Dedifferentiated amniotic fluid mesenchymal stem cell (primary cell): ENCODE results near the gene ETV6.

ENCODE experiments used
- DNase-seq: peaks from one replicate; pipeline ENCODE4 v3.0.0-alpha.2; 2016; ENCODE audit errors: extremely low spot score

The ETV6 gene

DNA sequence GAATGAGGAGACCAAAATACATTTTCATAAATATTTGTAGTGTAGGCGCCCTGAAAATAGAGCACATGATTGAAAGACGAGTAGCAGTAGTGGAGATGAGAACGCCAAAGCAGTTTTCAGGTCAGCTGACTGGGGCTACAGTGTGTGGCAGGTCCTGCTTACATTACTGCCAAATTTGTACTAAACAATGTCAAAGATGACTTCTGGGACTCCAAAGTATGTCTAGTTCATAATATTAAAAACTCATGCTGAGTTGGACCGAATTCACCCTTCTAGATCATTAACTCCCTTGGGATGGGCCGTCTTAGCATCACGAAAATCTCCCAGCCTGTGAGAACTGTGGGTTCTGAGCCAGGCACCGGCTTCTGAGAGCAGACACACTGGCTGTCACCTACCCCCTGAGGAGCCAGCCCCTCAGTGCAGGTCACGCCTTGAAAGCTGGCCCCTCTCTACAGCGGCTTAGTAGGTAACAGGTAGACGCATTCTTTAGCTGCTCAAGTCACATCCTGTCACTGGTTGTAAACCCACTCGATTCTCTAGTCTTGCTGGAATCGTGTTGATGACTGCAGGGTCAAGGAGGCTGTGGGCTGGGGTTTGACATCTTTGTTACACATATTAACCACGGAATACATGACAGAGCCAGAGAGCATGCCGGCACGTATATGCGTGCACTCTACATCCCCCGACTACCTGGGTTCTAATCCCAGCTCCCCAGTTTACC, 210.4 kb downstream of the ETV6 start:
- DNase-seq = no peak

DNA sequence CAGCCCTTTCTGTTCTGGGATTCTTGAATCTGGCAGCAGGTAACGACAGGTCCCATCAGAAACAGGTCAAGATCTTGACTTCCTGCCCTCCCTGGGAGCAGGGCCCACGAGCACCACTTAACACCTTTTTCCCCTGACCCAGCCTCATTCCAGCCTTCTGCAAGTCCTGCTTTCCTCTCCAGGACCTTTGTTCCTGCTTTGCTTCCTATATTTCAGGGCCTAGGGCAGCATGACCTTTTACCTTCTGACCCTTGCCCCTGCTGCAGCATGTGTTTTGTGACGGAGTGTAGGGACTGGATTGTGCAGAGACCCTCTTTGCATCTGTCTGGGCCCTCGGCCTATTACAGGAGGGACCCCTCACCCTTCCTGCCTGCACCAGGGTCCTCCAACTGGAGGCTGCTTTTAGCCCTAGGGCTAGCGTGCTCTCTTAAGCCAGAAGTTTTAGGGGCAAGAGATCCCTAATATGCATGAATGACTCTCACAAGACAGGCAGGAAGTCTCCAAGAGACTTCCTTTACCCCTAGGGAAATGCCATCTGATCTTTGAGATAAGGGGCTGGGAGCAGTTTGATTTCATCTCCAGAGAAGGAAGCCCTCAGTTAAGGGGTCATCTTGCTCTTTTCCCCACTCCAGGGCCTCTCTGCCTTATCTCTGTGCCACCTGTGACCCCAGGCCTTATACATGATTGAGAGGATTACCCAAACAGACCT, 211.8 kb downstream of the ETV6 start:
- DNase-seq = no peak

DNA sequence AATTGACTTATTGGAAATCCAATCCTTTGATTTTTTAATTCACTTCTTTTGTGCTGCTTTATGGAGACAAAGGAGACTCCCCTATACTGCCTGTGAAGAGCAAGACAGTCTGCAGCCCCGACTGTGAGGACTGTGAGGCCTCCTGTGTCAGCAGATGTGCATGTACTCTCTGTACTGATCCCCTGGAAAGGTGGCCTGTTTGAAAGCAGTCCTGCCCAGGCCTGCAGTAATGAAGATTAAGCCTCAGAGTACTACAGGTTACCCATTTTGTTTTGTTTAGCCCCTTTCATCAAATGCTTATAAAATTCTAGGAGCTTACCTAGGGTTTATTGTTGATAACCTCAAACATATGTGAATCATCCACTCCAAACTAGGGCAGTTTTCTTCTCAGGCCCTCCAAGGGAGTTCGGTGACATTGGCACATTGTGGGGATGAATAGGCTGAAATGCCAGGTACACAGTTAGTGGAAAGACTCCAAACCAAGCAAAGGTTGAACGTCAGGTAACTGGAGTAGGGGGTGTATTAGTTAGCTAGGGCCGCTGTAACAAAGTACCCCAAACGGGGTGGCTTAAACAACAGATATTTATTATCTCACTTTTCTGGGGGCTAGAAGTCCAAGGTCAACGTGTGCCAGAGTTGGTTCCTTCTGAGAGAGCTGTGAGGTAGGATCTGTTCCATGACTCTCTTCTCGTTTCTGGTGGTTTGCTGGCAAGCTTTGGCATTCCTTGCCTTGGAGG, 212.6 kb downstream of the ETV6 start:
- no peak for DNase-seq

DNA sequence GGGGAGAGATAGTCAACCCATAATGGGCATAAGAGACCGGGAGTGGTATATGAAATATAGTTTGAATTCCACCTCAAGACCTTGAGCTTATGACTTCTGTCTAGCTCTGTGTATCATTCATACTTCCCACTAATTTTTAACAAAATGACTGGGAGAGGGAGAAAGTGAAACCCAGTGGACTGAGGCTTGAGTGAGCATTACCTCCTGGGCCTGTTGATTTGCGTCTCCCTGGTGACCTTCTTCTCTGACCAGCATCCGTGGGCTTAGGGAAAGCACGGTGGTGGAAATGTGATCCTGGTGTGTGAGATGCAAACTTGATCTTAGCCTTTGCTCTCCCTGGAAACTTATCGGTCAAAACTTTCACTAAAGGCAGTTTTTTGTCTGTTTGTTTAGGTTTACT, 213.3 kb downstream of the ETV6 start:
- peak; percentile 28 for DNase-seq

DNA sequence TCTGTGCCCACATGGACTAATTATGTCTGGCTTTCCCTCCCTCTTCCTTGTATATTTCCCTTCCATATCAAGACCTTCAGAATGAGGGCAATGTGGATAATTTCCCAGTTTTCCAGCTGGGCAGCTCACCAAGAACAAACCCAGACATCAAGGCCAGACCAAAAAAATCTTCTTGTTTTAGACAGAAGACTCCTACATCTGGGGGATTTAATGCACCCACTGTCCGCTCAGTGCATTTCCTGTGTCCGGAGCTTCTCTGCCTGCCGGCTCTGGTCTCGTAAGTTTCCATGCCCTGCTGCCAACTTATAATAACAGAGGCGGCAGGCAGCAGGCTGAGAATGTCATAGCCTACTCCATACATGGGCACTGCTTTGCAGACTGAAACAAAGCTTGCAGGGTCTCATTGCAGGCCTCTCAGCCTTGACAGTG, 214.0 kb downstream of the ETV6 start:
- no peak for DNase-seq

DNA sequence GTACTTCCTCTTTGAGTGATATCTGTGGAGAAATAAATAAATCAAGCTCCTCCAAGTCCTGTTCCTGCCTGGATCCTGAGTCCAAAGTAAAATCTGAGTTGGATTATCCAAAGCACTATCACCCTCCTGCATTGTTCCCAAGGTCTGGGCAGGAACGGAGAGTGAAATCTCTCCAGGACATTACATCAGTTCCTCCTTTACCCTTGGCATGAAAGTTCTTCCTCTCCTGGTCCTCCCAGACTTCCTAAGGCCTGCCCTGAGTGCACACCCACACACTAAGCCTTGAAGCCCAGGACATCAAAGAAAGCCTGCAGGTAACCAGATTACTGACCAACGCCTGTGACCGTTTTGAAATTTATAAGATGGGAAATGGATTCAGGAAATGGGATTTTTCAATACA, 214.5 kb downstream of the ETV6 start:
- DNase-seq = no peak

DNA sequence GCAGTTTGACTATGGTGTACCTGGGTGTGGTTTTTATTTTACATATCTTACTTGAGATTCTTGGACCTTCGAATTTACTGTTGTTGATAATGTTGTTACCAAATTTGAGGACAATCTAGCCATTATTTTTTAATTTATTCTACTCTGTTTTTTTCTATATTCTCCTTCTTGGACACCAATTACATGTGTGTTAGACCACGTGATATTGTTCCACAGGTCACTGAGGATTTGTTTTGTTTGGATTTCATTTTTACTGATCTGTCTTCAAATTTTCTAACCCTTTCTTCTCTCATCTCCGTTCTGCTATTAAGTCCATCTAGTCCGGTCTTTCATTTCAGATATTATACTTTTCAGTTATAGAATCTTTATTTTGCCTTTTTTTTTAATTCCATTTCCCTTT, 216.3 kb downstream of the ETV6 start:
- DNase-seq = no peak

DNA sequence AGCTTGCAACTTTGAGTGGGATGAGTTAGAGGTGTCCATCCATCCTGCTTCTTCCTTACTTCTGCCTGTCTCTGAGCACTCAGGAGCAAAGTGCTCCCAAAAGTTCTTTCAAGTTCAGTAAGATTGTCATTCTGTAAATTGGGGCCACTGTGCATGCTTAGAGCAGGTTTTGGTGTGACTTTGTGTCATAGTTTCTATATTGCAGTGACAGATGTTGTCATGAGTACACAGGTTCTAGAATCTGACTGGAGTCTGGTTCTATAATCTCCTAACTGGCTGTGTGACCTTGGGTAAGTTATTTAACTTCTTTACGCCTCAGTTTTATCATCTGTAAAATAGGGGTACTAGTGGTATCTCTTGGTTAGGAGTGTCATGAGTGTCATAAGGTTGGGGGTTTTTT, 218.6 kb downstream of the ETV6 start:
- DNase-seq = no peak

DNA sequence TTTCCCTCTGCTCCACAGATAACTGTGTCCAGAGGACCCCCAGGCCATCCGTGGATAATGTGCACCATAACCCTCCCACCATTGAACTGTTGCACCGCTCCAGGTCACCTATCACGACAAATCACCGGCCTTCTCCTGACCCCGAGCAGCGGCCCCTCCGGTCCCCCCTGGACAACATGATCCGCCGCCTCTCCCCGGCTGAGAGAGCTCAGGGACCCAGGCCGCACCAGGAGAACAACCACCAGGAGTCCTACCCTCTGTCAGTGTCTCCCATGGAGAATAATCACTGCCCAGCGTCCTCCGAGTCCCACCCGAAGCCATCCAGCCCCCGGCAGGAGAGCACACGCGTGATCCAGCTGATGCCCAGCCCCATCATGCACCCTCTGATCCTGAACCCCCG, 219.9 kb downstream of the ETV6 start:
- DNase-seq = no peak

DNA sequence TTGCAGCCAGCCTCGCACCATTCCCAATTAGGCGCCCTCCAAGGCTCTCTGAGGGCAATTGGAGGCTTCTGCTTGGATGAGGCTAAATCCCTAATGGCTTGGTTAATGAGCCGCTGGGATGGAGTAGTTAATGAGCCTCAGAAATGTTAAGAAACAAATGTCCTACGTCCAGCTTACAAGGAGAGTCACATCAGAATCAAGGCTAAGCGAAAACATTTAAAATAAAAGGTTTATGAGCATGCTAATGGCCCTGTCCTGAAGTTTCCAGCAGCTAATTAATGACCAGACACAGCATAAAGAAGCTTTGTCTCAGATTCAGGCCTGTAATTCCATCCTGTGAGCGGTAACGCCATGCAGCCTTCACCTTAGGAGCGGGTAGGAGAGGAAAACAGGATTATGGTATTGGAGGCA, 220.6 kb downstream of the ETV6 start:
- no peak for DNase-seq

DNA sequence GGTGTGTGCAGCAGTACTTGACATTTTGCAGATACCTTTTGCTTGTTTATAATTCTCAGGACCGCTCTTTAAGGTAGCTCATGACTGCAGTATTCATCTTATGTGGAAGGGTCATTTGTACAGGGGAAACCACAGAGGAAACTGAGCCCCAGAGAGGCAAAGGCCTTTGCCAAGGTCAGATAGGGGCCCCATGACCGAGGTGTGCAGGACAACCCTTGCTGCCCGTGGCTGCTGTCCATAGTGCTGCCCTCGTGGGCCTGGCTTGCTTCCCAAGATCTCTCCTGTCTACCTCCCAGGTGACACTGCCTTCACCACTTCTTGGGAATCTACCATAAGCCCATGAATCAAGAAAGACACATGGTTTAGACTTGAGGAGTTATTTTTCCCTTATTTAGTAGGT, 222.6 kb downstream of the ETV6 start:
- DNase-seq = no peak

DNA sequence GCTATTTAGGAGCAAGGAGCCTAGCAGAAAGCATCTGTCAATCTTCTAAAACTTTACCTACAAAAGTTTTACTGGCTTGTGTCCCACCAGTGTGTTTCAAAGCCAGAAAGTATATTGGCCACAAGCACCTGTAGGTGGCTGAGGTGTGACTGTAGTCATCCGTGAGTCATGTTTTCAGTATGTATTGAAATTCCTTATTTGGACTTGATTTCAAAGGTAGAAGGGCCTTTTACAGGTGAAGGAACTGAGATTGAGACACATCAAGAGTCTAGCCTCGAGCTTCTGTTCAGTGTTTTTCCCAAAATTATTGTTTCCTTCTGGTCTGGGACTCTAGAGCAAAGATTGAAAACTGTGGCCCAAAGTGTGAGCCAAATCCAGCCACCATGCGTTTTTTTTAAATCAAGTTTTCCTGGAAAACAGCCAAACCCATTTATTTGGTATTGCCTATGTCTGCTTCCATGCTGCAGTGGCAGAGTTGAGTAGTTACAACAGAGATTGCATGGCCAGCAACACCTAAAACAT, 226.0 kb downstream of the ETV6 start:
- DNase-seq = no peak

DNA sequence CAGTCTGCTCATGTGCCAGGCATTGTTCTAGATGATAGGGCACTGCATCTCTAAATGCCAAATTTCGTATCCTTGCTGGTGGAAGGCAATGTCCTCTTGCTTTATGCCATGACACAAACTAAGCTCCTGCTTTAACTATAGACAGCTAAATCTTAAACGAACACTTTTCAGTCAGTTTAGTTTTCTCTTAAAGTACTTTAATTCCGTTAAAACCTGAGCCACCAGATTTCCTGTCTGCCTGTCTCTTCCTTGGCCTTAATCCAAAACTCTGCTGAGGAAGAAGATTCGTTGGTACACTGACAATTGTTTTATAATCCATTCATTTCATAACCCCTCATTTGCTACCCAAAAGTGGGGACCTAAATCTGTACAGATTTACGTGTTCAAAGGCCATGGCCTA, 226.8 kb downstream of the ETV6 start:
- no peak for DNase-seq

DNA sequence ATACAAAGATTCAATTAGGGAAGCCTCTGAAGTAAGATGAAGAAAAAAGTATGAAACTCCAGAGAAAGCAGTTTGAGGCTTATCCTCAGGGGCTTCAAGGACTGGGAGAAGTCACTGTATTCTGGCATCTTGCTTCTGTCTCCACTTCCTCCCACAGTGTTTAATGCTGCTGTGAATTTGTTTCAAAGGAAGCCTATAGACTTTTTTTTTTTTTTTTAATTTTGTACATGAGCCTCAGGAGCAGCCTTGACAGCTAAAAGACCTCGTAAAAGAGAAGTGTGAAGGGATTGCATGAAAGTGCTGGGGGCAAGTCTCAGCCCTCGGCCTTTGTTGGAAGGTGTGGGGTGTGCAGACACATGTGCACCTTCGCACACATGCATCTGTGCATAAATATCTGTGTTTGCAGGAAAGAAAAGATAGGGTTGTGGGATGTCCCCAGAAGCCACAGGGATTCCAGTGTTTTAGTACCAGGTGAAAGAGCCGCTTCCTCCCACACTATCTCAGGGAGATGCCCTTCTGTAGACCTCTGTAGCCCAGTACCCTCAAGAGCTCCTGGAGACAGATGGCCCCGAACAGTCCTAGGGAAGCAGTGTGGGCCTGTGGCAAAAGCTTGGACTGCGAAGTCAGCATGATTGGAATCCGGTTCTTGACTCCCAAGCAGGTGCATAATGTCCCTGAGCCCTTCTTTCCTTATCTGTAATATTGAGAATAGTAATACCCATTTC, 227.8 kb downstream of the ETV6 start:
- DNase-seq = no peak

DNA sequence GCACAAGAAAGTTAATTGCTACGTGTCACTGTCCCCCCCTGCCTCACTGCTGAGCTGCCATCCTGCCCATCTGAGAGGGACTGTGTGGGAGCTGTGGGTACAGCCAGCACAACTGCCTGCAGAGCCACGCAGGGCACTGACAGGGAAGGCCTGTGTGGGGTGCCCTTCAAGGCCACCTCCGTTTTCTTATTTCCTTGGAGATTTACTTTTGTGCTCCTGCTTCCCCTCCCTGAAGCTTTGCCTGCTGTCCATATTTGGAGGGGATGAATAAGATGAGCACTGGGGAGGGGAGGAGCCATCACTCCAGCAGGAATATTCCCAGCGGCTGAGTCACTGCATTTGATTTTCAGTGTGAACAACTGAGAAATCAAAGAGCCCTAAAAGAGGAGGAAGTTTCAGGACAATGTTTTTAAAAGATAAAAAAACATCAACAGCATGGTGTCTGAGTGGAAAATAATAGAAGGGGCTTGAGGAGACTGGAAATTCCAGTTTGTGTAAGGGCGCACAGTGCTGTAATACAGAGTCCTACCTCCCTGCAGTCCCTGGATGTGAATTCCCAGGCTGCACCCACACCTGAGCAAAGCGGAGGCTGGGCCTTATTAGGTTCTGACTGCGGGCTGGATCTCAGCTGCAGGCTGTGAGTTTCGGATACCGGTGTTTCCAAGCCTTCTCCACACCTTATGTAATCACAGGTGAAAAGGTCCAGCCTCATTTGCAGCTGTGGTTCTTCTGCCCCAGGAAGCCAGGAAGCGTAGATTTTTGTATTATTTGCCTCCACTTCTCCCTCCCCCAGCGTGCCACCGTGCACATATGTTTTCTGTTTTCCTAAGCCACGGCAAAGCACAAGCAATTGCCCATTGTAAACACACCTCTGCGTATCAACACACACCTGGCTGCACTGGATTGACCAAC, 228.7 kb downstream of the ETV6 start:
- peak; percentile 46 for DNase-seq

DNA sequence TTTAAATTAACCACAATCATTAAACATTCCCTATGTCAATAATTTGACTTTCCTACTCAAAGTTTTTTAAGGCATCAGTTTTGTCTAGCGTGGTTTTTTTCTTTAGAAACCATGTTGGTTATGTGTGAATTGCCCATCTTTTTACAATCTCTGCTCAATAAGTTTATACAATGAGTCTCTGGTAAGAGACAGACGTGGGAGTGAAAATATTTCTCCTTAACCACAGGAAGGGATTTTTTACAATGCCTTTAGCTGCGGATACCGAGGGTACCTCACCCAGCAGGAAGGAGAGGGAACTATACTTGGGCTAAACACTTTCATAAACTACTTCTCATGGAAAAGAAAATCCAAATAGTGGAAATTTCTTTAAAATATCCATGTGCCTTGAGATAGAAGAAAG, 229.8 kb downstream of the ETV6 start:
- DNase-seq = peak; percentile 42

DNA sequence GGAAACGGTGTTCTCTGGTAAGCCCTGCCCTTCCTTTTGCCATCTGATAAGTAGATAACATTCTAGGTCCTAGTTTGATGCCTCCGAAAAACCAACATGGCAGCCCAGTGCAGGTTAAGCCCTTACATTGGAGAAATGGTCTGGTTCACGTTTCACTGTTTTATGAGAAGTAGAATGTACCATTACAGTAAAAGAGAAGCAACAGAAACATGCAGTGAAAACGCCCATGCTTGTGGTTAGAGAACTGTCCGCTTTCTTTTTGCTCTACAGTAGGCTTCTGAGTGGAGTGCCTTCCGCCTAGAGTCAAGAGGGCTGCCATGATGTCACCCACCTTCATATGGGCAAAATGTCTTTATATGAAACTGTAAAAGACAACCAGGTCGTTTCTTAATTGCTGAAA, 230.9 kb downstream of the ETV6 start:
- DNase-seq = no peak

DNA sequence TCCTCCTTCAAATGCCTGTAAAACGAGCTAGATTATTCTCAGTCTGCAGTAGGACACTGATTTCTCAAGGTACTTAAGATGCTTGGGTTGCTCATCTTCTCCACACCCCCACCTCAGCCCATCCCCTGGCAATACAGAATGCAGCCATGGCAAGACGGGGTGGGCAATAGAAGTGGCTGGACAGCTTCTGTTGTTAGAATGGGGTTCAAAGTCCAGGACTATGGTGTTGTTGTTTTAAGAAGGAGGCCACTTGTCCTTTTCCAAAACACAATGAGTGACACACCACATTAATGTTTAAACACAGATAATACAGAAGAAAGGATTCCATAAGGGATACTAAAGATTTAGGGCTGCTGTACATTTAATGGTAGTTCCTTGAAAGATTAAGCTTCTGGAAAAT, 232.4 kb downstream of the ETV6 start:
- DNase-seq = no peak

DNA sequence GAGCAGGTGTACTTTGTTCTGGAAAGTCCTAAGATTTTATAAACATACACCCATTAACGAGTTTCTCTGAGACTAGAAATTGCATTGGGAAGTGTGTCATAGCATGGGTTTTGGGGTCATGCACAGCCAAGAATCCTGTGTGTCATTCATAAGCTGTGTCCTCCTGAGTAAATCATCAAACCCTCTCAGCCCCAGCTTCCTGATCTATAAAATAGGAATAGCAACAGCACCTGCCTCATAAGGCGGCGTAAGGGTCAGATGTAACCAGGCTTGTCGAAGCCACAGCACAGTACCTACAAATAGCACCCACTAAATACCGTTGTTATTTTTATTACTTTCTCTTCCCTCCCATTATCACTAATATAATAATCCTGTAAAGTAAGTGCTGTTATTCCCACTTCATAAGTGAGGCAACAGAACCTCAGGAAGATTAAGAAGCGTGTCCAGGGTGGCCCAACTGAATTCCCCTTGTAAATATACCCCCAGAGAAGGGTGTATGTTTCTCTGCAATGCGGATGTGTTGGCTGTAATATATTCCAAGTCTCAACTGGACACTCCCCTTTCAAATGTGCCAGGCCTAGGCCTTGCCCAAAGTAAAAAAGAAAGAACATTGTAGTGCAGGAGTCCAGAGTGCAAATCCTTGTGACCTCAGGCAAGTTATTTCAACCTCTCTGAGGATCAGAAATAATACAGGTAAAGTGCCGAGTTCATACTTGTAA, 233.0 kb downstream of the ETV6 start:
- no peak for DNase-seq

DNA sequence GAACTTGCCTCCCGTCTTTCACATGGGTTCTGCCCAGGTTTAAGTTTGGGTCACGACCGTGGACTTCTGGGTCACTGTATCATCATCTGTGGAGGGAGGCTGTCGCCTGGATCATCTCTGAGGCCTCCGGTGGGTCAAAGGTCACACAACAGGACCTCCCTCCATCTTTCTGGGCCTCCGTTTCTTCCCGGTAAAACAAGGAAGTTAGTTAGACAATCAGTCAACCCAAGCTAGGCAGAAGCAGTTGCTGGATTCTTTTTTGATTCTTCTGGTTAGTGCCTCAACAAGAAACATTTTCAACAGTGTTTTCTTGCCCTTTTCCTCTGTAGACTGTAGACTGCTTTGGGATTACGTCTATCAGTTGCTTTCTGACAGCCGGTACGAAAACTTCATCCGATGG, 234.6 kb downstream of the ETV6 start:
- no peak for DNase-seq
